ENCODE measurements around the gene USP46. TPM values are rescaled to one million over a fixed set of nuclear protein-coding genes. Genes with fewer than 3 reads are reported as not detected.
A peak's percentile ranks its signal among the peaks of the same experiment; 100 is the strongest.

The USP46 gene
- 10 to 100 TPM in 2 of 3 donors, 1 to 10 TPM in 1; 7.8 to 11.7 (median 10.3) TPM for total RNA-seq
- 8.4 TPM for total RNA-seq (2013)

GRCh38 chr4:52659001-52659721, at the start of gene USP46:
Gene USP46, minus strand, starts transcription at chr4:52659301. Its CDS starts 151 bp downstream, at chr4:52659150.
- H3K27ac Mint-ChIP-seq = peak within 1 kb of the TSS; percentile 38 to 76
- intact Hi-C loops (cut with micrococcal nuclease) = loop anchor here (5.0 kb wide), 1 partner anchor 63 kb away; no protein-coding TSS in a partner anchor
- H3K9me3 Mint-ChIP-seq = no peaks in the 10 kb centered on the region
- Histone ChIP-seq H3K36me3 (ENCODE audit: control insufficient read depth, insufficient read depth, low read length) (no peaks in the 10 kb centered on the region), H3K4me3 (ENCODE audit: low read length) (peak within 1 kb of the TSS; percentile 74), H3K4me1 (ENCODE audit: control insufficient read depth, insufficient read depth, low read length) (peaks cover 14% of the 10 kb centered on the region), H3K9me3 (ENCODE audit: control insufficient read depth, insufficient read depth, low read length) (no peaks in the 10 kb centered on the region), H3K27me3 (ENCODE audit: control insufficient read depth, insufficient read depth, low read length) (no peaks in the 10 kb centered on the region), H3K27ac (ENCODE audit: low read length) (peak within 1 kb of the TSS; percentile 46)
- no peaks in the 10 kb centered on the region for H3K36me3 Mint-ChIP-seq
- peaks cover 20 to 36% of the 10 kb centered on the region in 2 donors for H3K4me1 Mint-ChIP-seq
- H3K27me3 Mint-ChIP-seq (ENCODE audit: low read depth in 2 of 2) = no peaks in the 10 kb centered on the region
- peak within 1 kb of the TSS; percentile 92 for H3K4me3 Mint-ChIP-seq
- DNase-seq (peak; percentile 34 to 67), ATAC-seq (peak; percentile 83 to 88 (median 84))
- under 1% methylated on average over 94 of the region's 94 CpGs for WGBS (ENCODE audit: insufficient coverage)
- TF ChIP-seq CTCF (IDR thresholded peaks at IDR 0.05) = no peak

DNA sequence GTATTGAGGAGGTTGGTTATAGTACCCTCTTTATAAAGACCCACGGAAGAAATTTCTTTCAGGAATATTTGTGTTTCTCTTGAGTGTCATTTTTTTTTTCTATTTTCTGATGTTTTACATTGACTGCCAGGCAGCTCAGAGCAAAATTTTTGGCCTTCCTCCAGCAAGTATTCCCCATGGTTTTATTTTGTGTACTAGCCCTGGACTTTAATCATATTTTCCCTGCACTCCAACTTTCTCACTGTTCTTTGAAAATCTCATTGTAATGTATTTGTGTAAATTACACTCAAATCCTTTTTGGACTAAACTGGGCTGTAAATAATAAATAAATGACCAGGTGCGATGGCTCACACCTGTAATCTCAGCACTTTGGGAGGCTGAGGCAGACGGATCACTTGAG, 45.6 kb upstream of the USP46 start:
- Mint-ChIP-seq H3K9me3 (no peaks in the 10 kb centered on the region), H3K4me1 (no peaks in the 10 kb centered on the region), H3K36me3 (no peaks in the 10 kb centered on the region), H3K27ac (no peak overlapping the region), H3K4me3 (no peak overlapping the region), H3K27me3 (ENCODE audit: low read depth in 2 of 2) (peaks cover 0 to 3% of the 10 kb centered on the region in 2 donors)
- Histone ChIP-seq H3K4me1 (ENCODE audit: control insufficient read depth, insufficient read depth, low read length) (no peaks in the 10 kb centered on the region), H3K27me3 (ENCODE audit: control insufficient read depth, insufficient read depth, low read length) (peaks cover 2% of the 10 kb centered on the region), H3K27ac (ENCODE audit: low read length) (no peak overlapping the region), H3K36me3 (ENCODE audit: control insufficient read depth, insufficient read depth, low read length) (no peaks in the 10 kb centered on the region), H3K9me3 (ENCODE audit: control insufficient read depth, insufficient read depth, low read length) (no peaks in the 10 kb centered on the region), H3K4me3 (ENCODE audit: low read length) (no peak overlapping the region)
- intact Hi-C loops (cut with micrococcal nuclease) = no loop called here
- ATAC-seq (no peak), DNase-seq (no peak)
- TF ChIP-seq CTCF (IDR thresholded peaks at IDR 0.05) = no peak
- 92% methylated on average over 3 of the region's 3 CpGs for WGBS (ENCODE audit: insufficient coverage)

DNA sequence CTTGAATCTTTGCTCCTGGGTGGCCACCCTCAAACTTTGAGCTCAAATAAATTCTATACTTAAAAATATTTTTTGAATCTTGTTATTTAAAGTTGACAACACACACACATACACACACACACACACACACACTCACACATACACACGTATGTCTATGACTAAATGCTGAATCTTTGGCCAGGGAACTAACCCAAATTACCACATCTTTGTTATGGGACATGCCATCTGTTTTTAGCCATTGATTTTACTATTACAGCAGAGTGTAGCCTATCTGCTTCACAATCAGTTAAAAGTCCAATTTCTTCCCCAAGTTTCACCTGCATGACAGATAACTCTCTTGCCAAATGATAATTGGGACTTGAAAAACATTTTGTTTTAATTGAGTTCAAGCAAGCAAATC, 45.0 kb upstream of the USP46 start:
- no peak for TF ChIP-seq CTCF (IDR thresholded peaks at IDR 0.05)
- ATAC-seq = no peak
- H3K36me3 Mint-ChIP-seq = no peaks in the 10 kb centered on the region

More for the DNA sequence above, 45.0 kb upstream of the USP46 start:
- Mint-ChIP-seq H3K9me3 (no peaks in the 10 kb centered on the region), H3K27me3 (ENCODE audit: low read depth in 2 of 2) (peaks cover 0 to 3% of the 10 kb centered on the region in 2 donors), H3K4me3 (no peak overlapping the region), H3K27ac (no peak overlapping the region), H3K4me1 (no peaks in the 10 kb centered on the region)
- H3K4me3 ChIP-seq (ENCODE audit: low read length) = no peak overlapping the region
- H3K36me3 ChIP-seq (ENCODE audit: control insufficient read depth, insufficient read depth, low read length) = no peaks in the 10 kb centered on the region
- no peaks in the 10 kb centered on the region for H3K9me3 ChIP-seq (ENCODE audit: control insufficient read depth, insufficient read depth, low read length)
- intact Hi-C loops (cut with micrococcal nuclease) = no loop called here
- DNase-seq = no peak
- no peak overlapping the region for H3K27ac ChIP-seq (ENCODE audit: low read length)
- no peaks in the 10 kb centered on the region for H3K4me1 ChIP-seq (ENCODE audit: control insufficient read depth, insufficient read depth, low read length)
- WGBS (ENCODE audit: insufficient coverage) = 75% methylated on average over 1 of the region's 1 CpG
- peaks cover 2% of the 10 kb centered on the region for H3K27me3 ChIP-seq (ENCODE audit: control insufficient read depth, insufficient read depth, low read length)

Data from natural killer cell (primary cell).